ENCODE data around the gene RNASET2.

Gene RNASET2

DNA sequence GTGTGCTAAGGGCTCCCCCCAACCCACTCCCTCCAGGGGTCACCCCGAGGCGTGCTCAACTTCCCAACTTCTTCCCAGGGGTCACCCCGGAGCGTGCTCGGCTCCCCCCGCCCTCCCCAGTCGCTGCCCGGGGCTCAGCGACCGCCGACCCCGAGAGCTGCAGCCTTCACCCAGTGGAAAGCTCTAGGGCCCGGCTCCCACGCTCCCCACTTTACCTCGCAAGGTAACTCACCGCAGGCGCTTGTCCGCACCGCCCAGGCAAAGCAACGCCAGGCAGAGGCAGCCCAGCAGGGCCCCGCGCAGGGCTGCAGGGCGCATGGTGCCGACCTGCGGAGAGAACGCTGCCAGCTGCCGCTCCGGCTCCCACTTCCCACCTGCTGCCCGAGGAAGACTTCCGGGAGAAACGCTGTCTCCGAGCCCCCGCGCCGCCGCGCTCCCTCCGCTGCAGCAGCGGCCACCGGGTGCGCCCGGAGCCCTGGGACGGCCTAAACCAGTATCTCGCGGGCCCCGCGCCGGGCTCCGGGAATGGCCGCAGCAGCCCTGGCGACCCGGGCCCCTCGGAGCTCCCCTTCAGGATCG is 396 bp downstream of the RNASET2 start:
- Histone ChIP-seq H3K27ac (ENCODE audit: low read depth, low read length, poor library complexity, severe bottlenecking) (peak overlapping the region; percentile 93), H3K4me3 (ENCODE audit: low read depth, low read length, poor library complexity, severe bottlenecking) (peak overlapping the region; percentile 79), H3K4me1 (ENCODE audit: insufficient read depth, low read length, severe bottlenecking) (peaks cover 83% of the 10 kb centered on the region), H3K9me3 (ENCODE audit: low read length) (no peaks in the 10 kb centered on the region), H3K4me2 (ENCODE audit: low read length) (peak overlapping the region; percentile 84), H3K27me3 (ENCODE audit: insufficient read depth, low read length) (no peaks in the 10 kb centered on the region), H3K79me2 (ENCODE audit: insufficient read depth, low read length) (no peaks in the 10 kb centered on the region), H3K9me2 (ENCODE audit: low read depth, low read length) (no peaks in the 10 kb centered on the region), H3F3A (ENCODE audit: insufficient read depth, low read length) (peaks cover 23% of the 10 kb centered on the region), H3K9ac (ENCODE audit: low read length) (peak overlapping the region; percentile 90), H4K20me1 (ENCODE audit: insufficient read depth, low read length) (no peaks in the 10 kb centered on the region), H2AFZ (ENCODE audit: low read length) (no peak overlapping the region), H3K36me3 (ENCODE audit: insufficient read depth, low read length) (no peaks in the 10 kb centered on the region; the same call in 1 of the 2 replicates)
- TF ChIP-seq, protein P1, sequence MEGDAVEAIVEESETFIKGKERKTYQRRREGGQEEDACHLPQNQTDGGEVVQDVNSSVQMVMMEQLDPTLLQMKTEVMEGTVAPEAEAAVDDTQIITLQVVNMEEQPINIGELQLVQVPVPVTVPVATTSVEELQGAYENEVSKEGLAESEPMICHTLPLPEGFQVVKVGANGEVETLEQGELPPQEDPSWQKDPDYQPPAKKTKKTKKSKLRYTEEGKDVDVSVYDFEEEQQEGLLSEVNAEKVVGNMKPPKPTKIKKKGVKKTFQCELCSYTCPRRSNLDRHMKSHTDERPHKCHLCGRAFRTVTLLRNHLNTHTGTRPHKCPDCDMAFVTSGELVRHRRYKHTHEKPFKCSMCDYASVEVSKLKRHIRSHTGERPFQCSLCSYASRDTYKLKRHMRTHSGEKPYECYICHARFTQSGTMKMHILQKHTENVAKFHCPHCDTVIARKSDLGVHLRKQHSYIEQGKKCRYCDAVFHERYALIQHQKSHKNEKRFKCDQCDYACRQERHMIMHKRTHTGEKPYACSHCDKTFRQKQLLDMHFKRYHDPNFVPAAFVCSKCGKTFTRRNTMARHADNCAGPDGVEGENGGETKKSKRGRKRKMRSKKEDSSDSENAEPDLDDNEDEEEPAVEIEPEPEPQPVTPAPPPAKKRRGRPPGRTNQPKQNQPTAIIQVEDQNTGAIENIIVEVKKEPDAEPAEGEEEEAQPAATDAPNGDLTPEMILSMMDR (IDR thresholded peaks at IDR 0.05; ENCODE audit: low read length): no peak
- no peak for TF ChIP-seq EZH2 (IDR thresholded peaks at IDR 0.05; ENCODE audit: borderline replicate concordance, low read length)

DNA sequence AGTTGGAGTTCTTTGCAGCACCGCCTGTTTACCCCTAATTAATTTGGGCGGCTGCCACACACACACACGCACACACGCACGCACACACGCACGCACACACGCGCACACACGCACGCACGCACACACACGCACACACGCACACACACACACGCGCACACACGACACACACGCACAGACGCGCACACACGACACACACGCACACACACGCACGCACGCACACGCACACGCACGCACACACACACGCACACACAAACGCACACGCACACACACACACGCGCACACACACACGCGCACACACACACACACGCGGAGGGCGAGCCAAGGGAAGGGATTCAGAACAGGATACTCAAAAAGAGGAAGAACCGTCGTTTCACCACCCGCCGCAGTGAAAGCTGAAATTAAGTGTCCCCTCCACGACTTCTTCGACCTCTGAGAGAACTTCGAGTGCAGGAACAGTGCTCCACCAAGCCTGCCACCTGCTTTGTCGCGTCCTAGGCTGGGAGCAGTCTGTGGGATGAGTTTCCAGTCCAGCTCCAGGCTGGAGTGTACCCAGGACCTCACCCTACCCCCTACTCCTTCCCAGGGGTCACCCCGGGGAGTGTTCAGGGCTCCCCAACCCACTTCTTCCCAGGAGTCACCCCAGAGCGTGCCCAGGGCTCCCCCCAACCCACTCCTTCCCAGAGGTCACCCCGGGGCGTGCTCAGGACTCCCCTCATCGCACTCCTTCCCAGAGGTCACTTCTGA is 1.1 kb downstream of the RNASET2 start:
- H3K79me2 ChIP-seq (ENCODE audit: insufficient read depth, low read length): no peaks in the 10 kb centered on the region
- H3K27ac ChIP-seq (ENCODE audit: low read depth, low read length, poor library complexity, severe bottlenecking): peak overlapping the region; percentile 93
- peak overlapping the region; percentile 84 for H3K4me2 ChIP-seq (ENCODE audit: low read length)
- peak overlapping the region; percentile 90 for H3K9ac ChIP-seq (ENCODE audit: low read length)
- peaks cover 23% of the 10 kb centered on the region for H3F3A ChIP-seq (ENCODE audit: insufficient read depth, low read length)
- H3K4me3 ChIP-seq (ENCODE audit: low read depth, low read length, poor library complexity, severe bottlenecking): peak overlapping the region; percentile 79
- no peaks in the 10 kb centered on the region for H3K27me3 ChIP-seq (ENCODE audit: insufficient read depth, low read length)
- no peak overlapping the region for H2AFZ ChIP-seq (ENCODE audit: low read length)
- H3K36me3 ChIP-seq (ENCODE audit: insufficient read depth, low read length): no peaks in the 10 kb centered on the region; the same call in 1 of the 2 replicates
- TF ChIP-seq EZH2 (IDR thresholded peaks at IDR 0.05; ENCODE audit: borderline replicate concordance, low read length): no peak
- TF ChIP-seq, protein P1 (IDR thresholded peaks at IDR 0.05; ENCODE audit: low read length): no peak
- no peaks in the 10 kb centered on the region for H3K9me3 ChIP-seq (ENCODE audit: low read length)
- no peaks in the 10 kb centered on the region for H3K9me2 ChIP-seq (ENCODE audit: low read depth, low read length)
- peaks cover 89% of the 10 kb centered on the region for H3K4me1 ChIP-seq (ENCODE audit: insufficient read depth, low read length, severe bottlenecking)
- H4K20me1 ChIP-seq (ENCODE audit: insufficient read depth, low read length): no peaks in the 10 kb centered on the region

DNA sequence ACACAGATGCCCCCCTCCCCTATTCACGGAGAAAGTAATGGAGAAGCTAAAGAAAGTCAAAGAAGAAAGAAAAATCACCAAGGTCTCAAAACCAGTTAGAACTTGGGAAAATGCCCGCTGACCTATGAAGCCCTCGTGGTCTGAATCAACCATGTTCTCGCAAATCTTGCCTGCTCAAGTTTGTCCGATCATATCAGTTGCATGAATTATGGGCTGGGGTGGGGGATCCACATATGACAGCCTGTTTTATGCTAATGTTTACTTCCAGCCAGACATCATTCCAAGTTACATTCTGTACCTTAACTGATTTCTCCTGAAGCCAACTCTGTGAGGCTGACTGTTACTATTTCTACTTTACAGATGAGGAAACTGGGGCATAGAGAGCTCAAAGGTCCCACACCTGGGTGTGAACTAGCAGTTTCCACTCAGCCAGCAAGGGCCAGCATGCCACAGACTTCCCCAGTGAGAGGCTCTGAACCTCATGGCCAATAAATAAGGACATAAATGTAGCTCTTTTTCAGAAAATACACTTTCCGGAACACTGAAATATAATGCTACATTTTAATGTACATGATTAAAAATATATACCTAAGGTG is 2.1 kb downstream of the RNASET2 start:
- no peak overlapping the region for H2AFZ ChIP-seq (ENCODE audit: low read length)
- H3F3A ChIP-seq (ENCODE audit: insufficient read depth, low read length): peaks cover 18% of the 10 kb centered on the region
- H3K27me3 ChIP-seq (ENCODE audit: insufficient read depth, low read length): no peaks in the 10 kb centered on the region
- H4K20me1 ChIP-seq (ENCODE audit: insufficient read depth, low read length): no peaks in the 10 kb centered on the region
- H3K9ac ChIP-seq (ENCODE audit: low read length): peak overlapping the region; percentile 8; the same call in 1 of the 2 replicates
- H3K4me1 ChIP-seq (ENCODE audit: insufficient read depth, low read length, severe bottlenecking): peaks cover 85% of the 10 kb centered on the region
- H3K36me3 ChIP-seq (ENCODE audit: insufficient read depth, low read length): peaks cover 6% of the 10 kb centered on the region; the same call in 1 of the 2 replicates
- no peak for TF ChIP-seq EZH2 (IDR thresholded peaks at IDR 0.05; ENCODE audit: borderline replicate concordance, low read length)
- H3K9me2 ChIP-seq (ENCODE audit: low read depth, low read length): no peaks in the 10 kb centered on the region
- H3K9me3 ChIP-seq (ENCODE audit: low read length): no peaks in the 10 kb centered on the region
- peak overlapping the region; percentile 93 for H3K27ac ChIP-seq (ENCODE audit: low read depth, low read length, poor library complexity, severe bottlenecking)
- no peaks in the 10 kb centered on the region for H3K79me2 ChIP-seq (ENCODE audit: insufficient read depth, low read length)
- peak overlapping the region; percentile 84 for H3K4me2 ChIP-seq (ENCODE audit: low read length)
- peak overlapping the region; percentile 79 for H3K4me3 ChIP-seq (ENCODE audit: low read depth, low read length, poor library complexity, severe bottlenecking)

All from OCI-LY1 (cell line).